HFF-Myc (cell line): ENCODE results near the gene JAK1.
"Not testable (repeated sequence)": the region's sequence is repeated elsewhere in the genome, so short reads cannot be mapped to it uniquely, and the experiment has no call there.

ENCODE experiments used
- DNase-seq: peaks from one replicate; pipeline ENCODE4 v3.0.0-alpha.2; 2011; ENCODE audit warnings: low read depth; ENCODE audit errors: extremely low read depth
- H3K4me3 ChIP-seq: replicated peaks from 2 replicates; pipeline ENCODE4 v1.5.1; 2011; ENCODE audit warnings: low read depth, mild to moderate bottlenecking, control low read depth, low read length
- CTCF ChIP-seq: IDR thresholded peaks from 2 replicates; pipeline ENCODE4 v1.5.1; 2012; ENCODE audit warnings: mild to moderate bottlenecking, low read depth, low read length, control low read depth; ENCODE audit errors: missing control alignments

The JAK1 gene

GRCh38 chr1:64923294-64923718, 43.0 kb downstream of the JAK1 start:
- H3K4me3 ChIP-seq, result no peak overlapping the region
- no peak for TF ChIP-seq CTCF
- DNase-seq, result no peak

- DNase-seq, result no peak
- no peak for TF ChIP-seq CTCF
- no peak overlapping the region for H3K4me3 ChIP-seq
Measured at GRCh38 chr1:64922336-64922735, 44.0 kb downstream of the JAK1 start.

GRCh38 chr1:64921771-64922170, 44.6 kb downstream of the JAK1 start:
- TF ChIP-seq CTCF, result no peak
- no peak overlapping the region for H3K4me3 ChIP-seq
- DNase-seq, result no peak

- no peak for DNase-seq
- H3K4me3 ChIP-seq, result no peak overlapping the region
- no peak for TF ChIP-seq CTCF
Measured at GRCh38 chr1:64920941-64921589, 45.3 kb downstream of the JAK1 start.

GRCh38 chr1:64919120-64919519, 47.2 kb downstream of the JAK1 start:
- H3K4me3 ChIP-seq, result not testable (repeated sequence)

GRCh38 chr1:64917907-64918306, 48.4 kb downstream of the JAK1 start:
- DNase-seq, result no peak
- no peak overlapping the region for H3K4me3 ChIP-seq
- no peak for TF ChIP-seq CTCF

More at GRCh38 chr1:64919120-64919519, 47.2 kb downstream of the JAK1 start:
- DNase-seq, result not testable (repeated sequence)

GRCh38 chr1:64917328-64917861, 49.0 kb downstream of the JAK1 start:
- H3K4me3 ChIP-seq, result no peak overlapping the region
- peak; percentile 89 for DNase-seq
- TF ChIP-seq CTCF, result no peak
